HG03039 (cell line): ENCODE results near the gene RWDD3.

ENCODE experiments used
- ATAC-seq: cut with Tn5 transposase; IDR thresholded peaks from one replicate; pipeline ENCODE4 v1.9.1; 2021; ENCODE audit warnings: mild to moderate bottlenecking, moderate library complexity; ENCODE audit not compliant: unreplicated experiment

The RWDD3 gene

GRCh38 chr1:95233737-95234500 is at the start of gene RWDD3:
TSS of gene RWDD3 (plus strand) at chr1:95234210. CDS start at chr1:95234231, 21 bp downstream.
- peak; percentile 98 for ATAC-seq

- no peak for ATAC-seq
Measured at GRCh38 chr1:95186149-95186548, 47.9 kb upstream of the RWDD3 start.

- ATAC-seq: no peak
Measured at GRCh38 chr1:95193591-95193990, 40.4 kb upstream of the RWDD3 start.

GRCh38 chr1:95195046-95195445 is 39.0 kb upstream of the RWDD3 start:
- ATAC-seq: no peak

- ATAC-seq: no peak
Measured at GRCh38 chr1:95196017-95196416, 38.0 kb upstream of the RWDD3 start.

GRCh38 chr1:95197616-95198252 is 36.3 kb upstream of the RWDD3 start:
- no peak for ATAC-seq

GRCh38 chr1:95201905-95202304 is 32.1 kb upstream of the RWDD3 start:
- no peak for ATAC-seq

- no peak for ATAC-seq
Measured at GRCh38 chr1:95203908-95204437, 30.0 kb upstream of the RWDD3 start.

GRCh38 chr1:95206514-95206913 is 27.5 kb upstream of the RWDD3 start:
- no peak for ATAC-seq

GRCh38 chr1:95207223-95207935 is 26.6 kb upstream of the RWDD3 start:
- no peak for ATAC-seq

- ATAC-seq: no peak
Measured at GRCh38 chr1:95208876-95209275, 25.1 kb upstream of the RWDD3 start.

GRCh38 chr1:95209291-95209690 is 24.7 kb upstream of the RWDD3 start:
- no peak for ATAC-seq

GRCh38 chr1:95216292-95216990 is 17.6 kb upstream of the RWDD3 start:
- no peak for ATAC-seq

- no peak for ATAC-seq
Measured at GRCh38 chr1:95217371-95217770, 16.6 kb upstream of the RWDD3 start.

- ATAC-seq: no peak
Measured at GRCh38 chr1:95219407-95219806, 14.6 kb upstream of the RWDD3 start.

- ATAC-seq: no peak
Measured at GRCh38 chr1:95221306-95221705, 12.7 kb upstream of the RWDD3 start.

- no peak for ATAC-seq
Measured at GRCh38 chr1:95222629-95223028, 11.4 kb upstream of the RWDD3 start.

GRCh38 chr1:95223110-95223509 is 10.9 kb upstream of the RWDD3 start:
- ATAC-seq: no peak

GRCh38 chr1:95226781-95227660 is 7.0 kb upstream of the RWDD3 start:
- no peak for ATAC-seq

- no peak for ATAC-seq
Measured at GRCh38 chr1:95229037-95229436, 5.0 kb upstream of the RWDD3 start.
